Mesothelial cell of epicardium (in vitro differentiated cells): ENCODE measurements around the gene FBXO4. TPM values are rescaled to one million over a fixed set of nuclear protein-coding genes. Genes with fewer than 3 reads are reported as not detected.

Experiments used
- DNase-seq, 2 experiments: peaks; one replicate each; pipeline ENCODE4 v3.0.0; 2021; ENCODE audit warnings: low spot score in 2 of 2; ENCODE audit not compliant: unreplicated experiment in 2 of 2
- H3K27ac Mint-ChIP-seq: 2 replicates; pipeline ENCODE4 v1.8.0; 2021; ENCODE audit warnings: mixed read lengths
- H3K27me3 Mint-ChIP-seq: 2 replicates; pipeline ENCODE4 v1.8.0; 2021; ENCODE audit warnings: low read depth, mixed read lengths
- H3K36me3 Mint-ChIP-seq: 2 replicates; pipeline ENCODE4 v1.8.0; 2021; ENCODE audit warnings: mixed read lengths
- H3K4me1 Mint-ChIP-seq: 2 replicates; pipeline ENCODE4 v1.8.0; 2021; ENCODE audit warnings: mixed read lengths
- H3K4me3 Mint-ChIP-seq: 2 replicates; pipeline ENCODE4 v1.8.0; 2021; ENCODE audit warnings: mild to moderate bottlenecking, moderate library complexity, mixed read lengths
- H3K9me3 Mint-ChIP-seq: 2 replicates; pipeline ENCODE4 v1.8.0; 2021; ENCODE audit warnings: mixed read lengths
- CTCF ChIP-seq: fragments of 200-600 bp; sonication (generic); IDR thresholded peaks from one replicate; pipeline ENCODE4 v1.5.0; 2021; ENCODE audit warnings: antibody characterized with exemption; ENCODE audit not compliant: unreplicated experiment
- total RNA-seq: library from RNA; stranded (reverse); gene quantifications from 3 replicates; pipeline ENCODE4 v1.2.1, GENCODE V29; 2021

Gene FBXO4
- 5.6 to 6.8 TPM (median 5.9 TPM) in 3 replicates for total RNA-seq

GRCh38 chr5:41924872-41925554, at the start of gene FBXO4:
FBXO4 (plus strand) TSS chr5:41925281; CDS start chr5:41925310, 29 bp downstream.
- Mint-ChIP-seq H3K9me3 (no peaks in the 10 kb centered on the region), H3K27me3 (no peaks in the 10 kb centered on the region), H3K27ac (peak within 1 kb of the TSS; percentile 87), H3K4me1 (peaks cover 7% of the 10 kb centered on the region), H3K4me3 (peak within 1 kb of the TSS; percentile 81), H3K36me3 (peaks cover 3% of the 10 kb centered on the region)
- peak; percentile 32 to 70 for DNase-seq
- TF ChIP-seq CTCF, result no peak

GRCh38 chr5:41876678-41877077, 48.4 kb upstream of the FBXO4 start:
- no peak overlapping the region for H3K27ac Mint-ChIP-seq
- no peak for TF ChIP-seq CTCF
- no peak overlapping the region for H3K4me3 Mint-ChIP-seq
- peaks cover 4% of the 10 kb centered on the region for H3K9me3 Mint-ChIP-seq
- peaks cover 5% of the 10 kb centered on the region for H3K27me3 Mint-ChIP-seq
- H3K36me3 Mint-ChIP-seq, result no peaks in the 10 kb centered on the region
- peaks cover 6% of the 10 kb centered on the region for H3K4me1 Mint-ChIP-seq
- DNase-seq, result no peak

- peaks cover 5% of the 10 kb centered on the region for H3K27me3 Mint-ChIP-seq
- peaks cover 6% of the 10 kb centered on the region for H3K4me1 Mint-ChIP-seq
- TF ChIP-seq CTCF, result no peak
Observed at GRCh38 chr5:41877408-41877807, 47.7 kb upstream of the FBXO4 start.

GRCh38 chr5:41878173-41878572, 46.9 kb upstream of the FBXO4 start:
- DNase-seq, result no peak
- H3K4me1 Mint-ChIP-seq, result peaks cover 8% of the 10 kb centered on the region
- TF ChIP-seq CTCF, result no peak
- H3K27me3 Mint-ChIP-seq, result peaks cover 5% of the 10 kb centered on the region
- no peak overlapping the region for H3K4me3 Mint-ChIP-seq
- no peaks in the 10 kb centered on the region for H3K36me3 Mint-ChIP-seq
- H3K27ac Mint-ChIP-seq, result no peak overlapping the region
- H3K9me3 Mint-ChIP-seq, result peaks cover 4% of the 10 kb centered on the region

More at GRCh38 chr5:41877408-41877807, 47.7 kb upstream of the FBXO4 start:
- Mint-ChIP-seq H3K27ac (no peak overlapping the region), H3K9me3 (peaks cover 4% of the 10 kb centered on the region), H3K36me3 (no peaks in the 10 kb centered on the region), H3K4me3 (no peak overlapping the region)
- no peak for DNase-seq

- TF ChIP-seq CTCF, result no peak
- Mint-ChIP-seq H3K36me3 (no peaks in the 10 kb centered on the region), H3K27me3 (peaks cover 5% of the 10 kb centered on the region), H3K9me3 (peaks cover 4% of the 10 kb centered on the region), H3K27ac (no peak overlapping the region), H3K4me3 (no peak overlapping the region), H3K4me1 (peaks cover 12% of the 10 kb centered on the region)
- DNase-seq, result no peak
Observed at GRCh38 chr5:41878643-41879478, 46.2 kb upstream of the FBXO4 start.
